Spleen (tissue), 11 donors: ENCODE measurements around the gene MCF2L. TPM values are rescaled to one million over a fixed set of nuclear protein-coding genes. Genes with fewer than 3 reads are reported as not detected.

Experiments
- DNase-seq: peaks from one replicate; pipeline ENCODE4 v3.0.0-alpha.2; 2020
- H3K27ac ChIP-seq, 8 donors: fragments of 200-600 bp; sonication (generic) in 7 of 8; 1 replicate in 4 of 8; 2 replicates in 4 of 8; pipeline versions ENCODE4 v1.5.0 to v1.8.0; 2016 to 2021; ENCODE audit warnings: inconsistent platforms in 4 of 8, mild to moderate bottlenecking in 4 of 8, moderate library complexity in 1 of 8
- H3K27me3 ChIP-seq, 7 donors: fragments of 200-600 bp; sonication (generic) in 6 of 7; replicated peaks in 1 of 7; 1 replicate in 4 of 7; 2 replicates in 3 of 7; pipeline versions ENCODE4 v1.5.0 to v1.8.0; 2016 to 2021; ENCODE audit warnings: inconsistent platforms in 3 of 7, mild to moderate bottlenecking in 1 of 7
- H3K36me3 ChIP-seq, 6 donors: fragments of 200-600 bp; sonication (generic) in 5 of 6; 1 replicate in 4 of 6; 2 replicates in 2 of 6; pipeline versions ENCODE4 v1.5.0 to v1.8.0; 2016 to 2021; ENCODE audit warnings: inconsistent platforms in 2 of 6
- H3K4me1 ChIP-seq, 6 donors: fragments of 200-600 bp; sonication (generic) in 5 of 6; 1 replicate in 3 of 6; 2 replicates in 3 of 6; pipeline versions ENCODE4 v1.5.0 to v1.8.0; 2016 to 2021; ENCODE audit warnings: inconsistent platforms in 3 of 6
- H3K4me3 ChIP-seq, 8 donors: fragments of 200-600 bp; sonication (generic) in 7 of 8; 1 replicate in 4 of 8; 2 replicates in 4 of 8; pipeline versions ENCODE4 v1.5.0 to v1.8.0; 2016 to 2021; ENCODE audit warnings: inconsistent platforms in 4 of 8, mild to moderate bottlenecking in 4 of 8, moderate library complexity in 2 of 8
- H3K9me3 ChIP-seq, 8 donors: fragments of 200-600 bp; sonication (generic) in 7 of 8; 1 replicate in 4 of 8; 2 replicates in 4 of 8; pipeline versions ENCODE4 v1.5.0 to v1.8.0; 2016 to 2021; ENCODE audit warnings: inconsistent platforms in 4 of 8
- CTCF ChIP-seq, 11 experiments: fragments of 200-600 bp in 7 of 11; fragments of 450-650 bp in 4 of 11; sonication (generic) in 4 of 11; IDR thresholded peaks in 8 of 11; conservative IDR thresholded peaks in 3 of 11; 1 replicate in 7 of 11; 2 replicates in 4 of 11; pipeline versions ENCODE4 v1.4.0 to v1.8.0; 2016 to 2021; ENCODE audit warnings: antibody characterized with exemption in 11 of 11, inconsistent platforms in 4 of 11, mild to moderate bottlenecking in 1 of 11
- POLR2A ChIP-seq, 3 donors: fragments of 450-650 bp; IDR thresholded peaks; one replicate each; pipeline ENCODE4 v1.5.1; 2017; ENCODE audit warnings: antibody characterized with exemption in 3 of 3, mild to moderate bottlenecking in 1 of 3
- POLR2AphosphoS5 ChIP-seq, 3 donors: sonication (generic); formaldehyde crosslinking; IDR thresholded peaks; one replicate each; pipeline ENCODE4 v1.5.1; 2017; ENCODE audit warnings: antibody characterized with exemption in 3 of 3
- WGBS, 5 donors: extraction: QIAGEN DNeasy Blood & Tissue Kit in 3 of 5; methylation state at CpG; one replicate each; pipeline versions ENCODE4 v1.1.5 to v1.1.7; 2013 to 2018; 5-methylcytosine and 5-hydroxymethylcytosine counted together
- intact Hi-C: fragments of 100-400 bp; cut with DNase I; formaldehyde crosslinking; loops from one replicate; pipeline ENCODE4 v1.15.0; 2023; ENCODE audit warnings: low total_unique reads
- polyA plus RNA-seq, 3 donors: library from polyadenylated mRNA; stranded (reverse); fragments of 200-250 nt; gene quantifications; one replicate each; pipeline ENCODE4 v1.2.1, GENCODE V29; 2013
- total RNA-seq, 7 donors: library from RNA; depleted of rRNA in 3 of 7; stranded (reverse); fragments of >200 nt in 3 of 7; fragmentation: NEBNext Ultra II Directional in 4 of 7; extraction: Animal tissue kit (Norgen Biotek cat#: 25700) in 4 of 7; gene quantifications; one replicate each; pipeline versions ENCODE4 v1.1.0 to v1.2.1, GENCODE V29; 2016 to 2021
- donor health status: healthy with polysubstance abuse.
- donor health status: DM: no; HTN: no; CAD: no; lungs with moderate emphysema.
- donor health status: DM: no; HTN: no; CAD: no.
- donor health status: Bipolar disorder and iron deficiency.
- donor health status: healthy.
- donor health status: DM: no; HTN: no; CAD: no.
- donor health status: DM: yes; HTN: yes; CAD: no.

MCF2L gene
- total and polyA plus RNA-seq, 10 donors: 4.3 to 21.4 (median 13.0) TPM

GRCh38 chr13:112964971-112965492 lies 4.0 kb upstream of the MCF2L start:
- Histone ChIP-seq H3K36me3 (no peaks in the 10 kb centered on the region), H3K27ac (peak overlapping the region in 1 of 8 donors; percentile 22), H3K4me3 (peak overlapping the region in 1 of 8 donors; percentile 27), H3K4me1 (peaks cover 0 to 32% (median 22%) of the 10 kb centered on the region in 6 donors), H3K9me3 (no peaks in the 10 kb centered on the region), H3K27me3 (peaks cover 0 to 45% (median 11%) of the 10 kb centered on the region in 7 donors)
- peak; percentile 70 for DNase-seq
- intact Hi-C loops: no loop called here
- TF ChIP-seq POLR2AphosphoS5 (IDR thresholded peaks at IDR 0.05) (peak; percentile 32 to 71 (median 55)), POLR2A (IDR thresholded peaks at IDR 0.05) (no peak)
- WGBS, 5 donors: 15 to 55% (median 53%) methylated on average over 6 to 12 of the region's 12 CpGs

DNA sequence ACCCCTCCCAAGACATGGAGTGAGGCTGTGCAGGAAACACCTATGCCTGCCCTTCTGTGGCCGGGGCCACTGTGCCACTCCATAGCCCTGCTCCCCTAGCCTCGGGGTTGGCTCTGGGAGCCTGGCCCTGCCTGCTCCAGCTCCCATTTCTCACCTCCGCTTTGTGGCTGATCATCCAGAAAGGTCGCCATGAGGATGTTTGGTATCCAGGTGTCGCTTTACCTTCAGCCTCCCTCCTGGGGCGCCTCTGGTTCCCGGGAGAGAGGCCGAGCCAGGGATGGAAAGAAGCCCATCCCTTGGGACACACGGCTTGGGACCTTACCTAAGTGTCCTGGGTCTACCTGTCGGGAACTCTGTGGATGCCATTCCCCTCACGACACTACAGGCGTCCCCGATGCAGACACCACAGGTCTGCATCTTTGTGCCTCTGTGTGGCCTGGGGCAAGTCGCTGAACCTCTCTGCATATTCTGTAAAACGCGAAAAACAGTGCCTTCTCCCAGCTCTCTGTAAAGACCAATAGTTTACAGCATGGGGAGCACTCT lies 3.4 kb upstream of the MCF2L start:
- H3K9me3 ChIP-seq: no peaks in the 10 kb centered on the region
- TF ChIP-seq CTCF (IDR thresholded peaks at IDR 0.05 in 8 of 11, conservative IDR thresholded peaks at IDR 0.05 in 3 of 11): no peak
- TF ChIP-seq POLR2A (IDR thresholded peaks at IDR 0.05): no peak
- TF ChIP-seq POLR2AphosphoS5 (IDR thresholded peaks at IDR 0.05): no peak
- H3K36me3 ChIP-seq: no peaks in the 10 kb centered on the region
- peaks cover 0 to 38% (median 24%) of the 10 kb centered on the region in 6 donors for H3K4me1 ChIP-seq
- intact Hi-C loops: no loop called here
- 84 to 94% (median 90%) methylated on average over 7 to 16 of the region's 16 CpGs for WGBS, 5 donors
- DNase-seq: peak; percentile 62
- no peak overlapping the region for H3K4me3 ChIP-seq
- peaks cover 0 to 51% (median 11%) of the 10 kb centered on the region in 7 donors for H3K27me3 ChIP-seq
- peak overlapping the region in 1 of 8 donors; percentile 22 for H3K27ac ChIP-seq

DNA sequence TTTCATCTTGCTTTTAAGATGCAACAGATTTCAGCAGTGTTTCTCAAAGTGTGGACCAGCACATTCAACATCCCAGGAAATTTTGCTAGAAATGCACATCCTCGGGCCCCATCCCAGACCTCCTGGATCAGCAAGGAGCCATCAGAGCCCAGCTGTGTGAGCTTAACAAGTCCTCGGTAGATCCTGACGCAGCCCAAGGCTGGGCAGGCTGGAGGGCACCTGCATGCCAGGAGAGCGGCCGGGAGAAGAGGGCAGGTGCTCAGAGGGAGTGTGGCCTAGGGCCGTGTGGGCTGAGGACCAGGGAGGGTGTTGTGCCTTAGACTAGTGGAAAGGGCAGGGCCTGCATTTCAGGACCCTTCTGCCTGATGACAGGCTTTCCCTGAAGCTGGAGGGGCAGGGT lies 2.2 kb upstream of the MCF2L start:
- WGBS, 5 donors: 88 to 99% (median 93%) methylated on average over 6 of the region's 6 CpGs
- no peaks in the 10 kb centered on the region for H3K36me3 ChIP-seq
- H3K27ac ChIP-seq: no peak overlapping the region
- H3K9me3 ChIP-seq: peaks cover 0 to 6% (median 0%) of the 10 kb centered on the region in 8 donors
- H3K27me3 ChIP-seq: peaks cover 0 to 62% (median 11%) of the 10 kb centered on the region in 7 donors
- no peak for TF ChIP-seq CTCF (IDR thresholded peaks at IDR 0.05 in 8 of 11, conservative IDR thresholded peaks at IDR 0.05 in 3 of 11)
- no peak for TF ChIP-seq POLR2AphosphoS5 (IDR thresholded peaks at IDR 0.05)
- no peak for TF ChIP-seq POLR2A (IDR thresholded peaks at IDR 0.05)
- intact Hi-C loops: no loop called here
- DNase-seq: peak; percentile 66
- H3K4me3 ChIP-seq: no peak overlapping the region
- H3K4me1 ChIP-seq: peaks cover 0 to 38% (median 24%) of the 10 kb centered on the region in 6 donors

- peak; percentile 63 for DNase-seq
- Histone ChIP-seq H3K27me3 (peaks cover 0 to 64% (median 11%) of the 10 kb centered on the region in 7 donors), H3K4me3 (peak overlapping the region; percentile 32 to 81 (median 54)), H3K4me1 (peaks cover 0 to 38% (median 24%) of the 10 kb centered on the region in 6 donors), H3K27ac (peak overlapping the region in 5 of 8 donors; percentile 70 to 79 (median 76)), H3K9me3 (peaks cover 0 to 6% (median 0%) of the 10 kb centered on the region in 8 donors), H3K36me3 (no peaks in the 10 kb centered on the region)
- no peak for TF ChIP-seq POLR2A (IDR thresholded peaks at IDR 0.05)
- TF ChIP-seq POLR2AphosphoS5 (IDR thresholded peaks at IDR 0.05): no peak
- no peak for TF ChIP-seq CTCF (IDR thresholded peaks at IDR 0.05 in 8 of 11, conservative IDR thresholded peaks at IDR 0.05 in 3 of 11)
- WGBS, 5 donors: 77 to 81% (median 80%) methylated on average over 21 to 22 of the region's 22 CpGs
- intact Hi-C loops: no loop called here
Observed at GRCh38 chr13:112967686-112968379, 1.2 kb upstream of the MCF2L start.
